ENCODE data around the gene SFTPA2. TPM values are rescaled to one million over a fixed set of nuclear protein-coding genes. Genes with fewer than 3 reads are reported as not detected.

SFTPA2 gene
- total and polyA plus RNA-seq, 2 of the 4 experiments (the other 2 are of a cell fraction): not detected

Small RNA genes lying within 50 kb of the gene (microRNA-seq; reads per million reads assigned to microRNA genes)
- not detected for gene BX248123.2 (ENCODE audit: insufficient read depth, insufficient read length)
- not detected for gene RPS12P18 (ENCODE audit: insufficient read depth, insufficient read length)

Small RNA genes lying within 50 kb of the gene (small RNA-seq; reads per million reads assigned to genes)
- gene BX248123.2: 0 reads per million in 5 experiments
- gene RPS12P18: 0 reads per million in 5 experiments

Other genes with a start within 250 kb of the SFTPA2 start
- gene PPIF, start 212.9 kb downstream of the SFTPA2 start, total RNA-seq (2012; rRNA removed): 29.2 and 29.7 TPM in 2 replicates
- 127 and 130 TPM in 2 replicates for gene PPIF, start 212.9 kb downstream of the SFTPA2 start, polyA plus RNA-seq (2012; rRNA removed)
- gene ZCCHC24, start 114.8 kb downstream of the SFTPA2 start, total RNA-seq (2012; rRNA removed): 12.2 and 15.1 TPM in 2 replicates
- gene ZCCHC24, start 114.8 kb downstream of the SFTPA2 start, polyA plus RNA-seq (2012; rRNA removed): 25.9 and 29.9 TPM in 2 replicates
- gene EIF5AL1, start 47.9 kb downstream of the SFTPA2 start, total RNA-seq (2012; rRNA removed): 1.1 and 1.7 TPM in 2 replicates
- 0.59 and 1.4 TPM in 2 replicates for gene EIF5AL1, start 47.9 kb downstream of the SFTPA2 start, polyA plus RNA-seq (2012; rRNA removed)
- not detected in 2 replicates for gene SFTPA1, start 50.5 kb upstream of the SFTPA2 start, total RNA-seq (2012; rRNA removed)
- not detected in 2 replicates for gene SFTPA1, start 50.5 kb upstream of the SFTPA2 start, polyA plus RNA-seq (2012; rRNA removed)
- under 0.01 and 0.18 TPM in 2 replicates for gene NUTM2B, start 142.8 kb upstream of the SFTPA2 start, total RNA-seq (2012; rRNA removed)
- 0.22 and 0.29 TPM in 2 replicates for gene NUTM2B, start 142.8 kb upstream of the SFTPA2 start, polyA plus RNA-seq (2012; rRNA removed)